KG1 (cell line): ENCODE measurements around the gene PNPO.
"Not testable (repeated sequence)": the region's sequence is repeated elsewhere in the genome, so short reads cannot be mapped to it uniquely, and the experiment has no call there.

Experiments
- DNase-seq: peaks from one replicate; lab custom pipeline; 2025; lab: John Stamatoyannopoulos, UW

PNPO gene

DNA sequence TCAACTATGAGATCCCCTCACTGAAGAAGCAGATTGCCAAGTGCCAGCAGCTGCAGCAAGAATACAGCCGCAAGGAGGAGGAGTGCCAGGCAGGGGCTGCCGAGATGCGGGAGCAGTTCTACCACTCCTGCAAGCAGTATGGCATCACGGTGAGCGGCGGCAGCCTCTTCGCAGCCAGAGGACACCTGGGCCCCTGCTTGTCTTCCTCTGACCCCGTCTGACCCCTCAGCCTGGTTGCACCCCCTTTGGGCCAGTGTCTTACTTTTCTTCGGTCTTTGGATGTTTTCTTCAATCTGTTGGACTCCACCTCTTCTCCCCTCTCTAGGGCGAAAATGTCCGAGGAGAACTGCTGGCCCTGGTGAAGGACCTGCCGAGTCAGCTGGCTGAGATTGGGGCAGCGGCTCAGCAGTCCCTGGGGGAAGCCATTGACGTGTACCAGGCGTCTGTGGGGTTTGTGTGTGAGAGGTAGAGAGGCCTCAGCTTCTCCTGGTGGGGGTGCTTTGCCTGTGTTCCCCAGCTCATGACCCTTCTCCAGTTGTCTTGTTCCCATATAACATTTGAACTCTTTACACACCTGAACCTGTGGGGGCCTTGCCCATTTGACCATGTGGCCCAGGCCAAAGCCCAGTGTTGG is 33.9 kb downstream of the PNPO start:
- no peak for DNase-seq

DNA sequence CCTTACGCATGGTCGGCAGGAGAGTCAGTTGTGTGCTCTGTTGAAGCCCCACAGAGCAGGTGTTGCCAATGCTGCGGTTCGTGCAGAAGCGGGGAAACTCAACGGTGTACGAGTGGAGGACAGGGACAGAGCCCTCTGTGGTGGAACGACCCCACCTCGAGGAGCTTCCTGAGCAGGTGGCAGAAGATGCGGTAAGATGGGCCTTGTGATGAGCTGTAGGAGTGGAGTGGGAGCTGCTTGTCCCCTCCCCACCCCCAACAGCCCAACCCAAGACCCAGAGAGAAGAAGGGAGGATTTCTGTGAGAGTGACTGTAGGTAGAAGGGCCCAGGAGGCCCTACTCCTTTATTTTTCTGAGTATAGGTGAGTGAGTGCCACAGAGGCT is 34.4 kb downstream of the PNPO start:
- no peak for DNase-seq

- peak; percentile 29 for DNase-seq
These were observed 37.0 kb downstream of the PNPO start for GRCh38 chr17:47978324-47978723.

DNA sequence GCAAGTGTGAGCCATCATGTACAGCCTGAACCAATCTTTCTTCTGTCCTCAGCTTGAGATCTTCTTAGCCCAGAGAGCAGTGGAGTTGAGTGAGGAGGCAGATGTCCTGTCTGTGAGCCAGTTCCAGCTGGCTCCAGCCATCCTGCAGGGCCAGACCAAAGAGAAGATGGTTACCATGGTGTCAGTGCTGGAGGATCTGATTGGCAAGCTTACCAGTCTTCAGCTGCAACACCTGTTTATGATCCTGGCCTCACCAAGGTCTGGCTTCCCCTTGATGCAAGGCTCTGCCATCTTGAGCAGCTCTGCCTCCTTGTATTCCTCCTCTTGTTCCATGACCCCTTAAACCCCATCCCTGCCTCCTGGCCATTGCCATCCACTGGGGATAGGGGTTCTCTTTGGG is 39.2 kb downstream of the PNPO start:
- no peak for DNase-seq

DNA sequence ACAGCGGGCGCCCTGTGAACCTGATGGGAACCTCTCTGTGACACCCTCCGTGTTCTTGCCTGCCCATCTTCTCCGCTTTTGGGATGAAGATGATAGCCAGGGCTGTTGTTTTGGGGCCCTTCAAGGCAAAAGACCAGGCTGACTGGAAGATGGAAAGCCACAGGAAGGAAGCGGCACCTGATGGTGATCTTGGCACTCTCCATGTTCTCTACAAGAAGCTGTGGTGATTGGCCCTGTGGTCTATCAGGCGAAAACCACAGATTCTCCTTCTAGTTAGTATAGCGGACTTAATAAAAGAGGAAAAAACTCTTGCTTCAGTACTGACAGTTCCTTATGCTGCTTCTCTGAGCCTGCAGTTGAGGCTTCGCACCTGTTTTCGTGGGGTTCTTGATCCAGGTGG is 40.1 kb downstream of the PNPO start:
- peak; percentile 66 for DNase-seq

DNA sequence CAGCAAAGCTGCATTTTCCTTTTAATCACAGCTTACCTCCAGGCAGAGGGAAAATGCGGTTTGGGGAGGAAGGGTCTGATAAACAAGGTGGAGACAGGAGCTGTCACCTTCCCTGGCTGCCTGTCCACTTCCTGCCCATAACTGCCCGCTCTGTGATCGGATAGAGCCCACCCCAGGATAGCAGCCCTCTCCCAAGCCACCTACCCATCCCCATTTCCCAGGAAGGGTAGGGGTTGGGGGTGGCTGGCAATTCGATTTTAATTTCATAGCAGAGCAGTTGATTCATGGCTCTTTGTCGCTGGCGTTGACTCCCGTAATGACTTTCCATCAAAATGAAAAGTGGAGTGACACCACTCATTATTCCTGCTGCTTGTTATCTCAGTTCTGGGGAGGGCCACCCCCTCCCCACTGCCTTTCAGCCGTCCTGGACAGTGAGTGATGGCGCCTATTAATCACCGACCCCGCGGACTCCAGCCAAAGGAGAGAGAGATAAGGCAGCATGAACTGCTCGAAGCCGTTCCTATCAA is 40.8 kb downstream of the PNPO start:
- DNase-seq = no peak

DNA sequence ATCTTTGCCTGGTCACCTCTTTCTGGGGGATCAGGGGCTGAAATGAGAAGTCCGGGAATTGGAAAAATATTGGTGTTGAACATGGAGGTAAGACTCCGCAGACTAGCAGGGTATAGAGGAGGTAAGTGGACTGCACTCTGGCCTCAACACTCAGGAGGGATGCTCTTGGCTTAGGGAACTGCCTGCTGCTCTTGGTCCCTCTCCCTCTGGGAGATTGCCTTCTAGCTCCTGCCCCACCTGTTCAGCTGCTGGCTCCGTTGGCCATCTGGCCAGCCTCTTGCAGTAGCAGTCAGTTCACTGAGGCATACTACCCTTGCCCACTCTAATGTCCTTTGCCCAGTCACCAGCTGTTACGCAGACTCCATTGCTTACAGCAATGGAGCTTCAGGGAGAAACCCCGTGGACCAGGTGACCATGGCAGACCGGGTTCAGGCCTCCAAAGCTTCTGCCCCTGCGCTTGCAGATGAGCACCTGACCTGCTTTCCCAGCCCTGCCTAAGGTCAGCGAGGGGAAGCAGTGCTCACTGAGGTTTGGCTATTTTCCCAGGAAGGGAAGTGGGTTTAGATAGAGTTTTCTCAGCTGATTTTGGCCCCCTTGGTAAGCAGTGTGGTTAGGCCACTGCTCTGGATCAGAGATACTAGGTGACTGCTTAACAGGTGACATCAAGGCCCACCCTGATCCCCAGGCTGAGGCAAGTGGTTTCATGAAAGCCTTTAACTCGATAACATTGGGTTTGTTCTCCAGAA is 41.4 kb downstream of the PNPO start:
- DNase-seq = no peak

DNA sequence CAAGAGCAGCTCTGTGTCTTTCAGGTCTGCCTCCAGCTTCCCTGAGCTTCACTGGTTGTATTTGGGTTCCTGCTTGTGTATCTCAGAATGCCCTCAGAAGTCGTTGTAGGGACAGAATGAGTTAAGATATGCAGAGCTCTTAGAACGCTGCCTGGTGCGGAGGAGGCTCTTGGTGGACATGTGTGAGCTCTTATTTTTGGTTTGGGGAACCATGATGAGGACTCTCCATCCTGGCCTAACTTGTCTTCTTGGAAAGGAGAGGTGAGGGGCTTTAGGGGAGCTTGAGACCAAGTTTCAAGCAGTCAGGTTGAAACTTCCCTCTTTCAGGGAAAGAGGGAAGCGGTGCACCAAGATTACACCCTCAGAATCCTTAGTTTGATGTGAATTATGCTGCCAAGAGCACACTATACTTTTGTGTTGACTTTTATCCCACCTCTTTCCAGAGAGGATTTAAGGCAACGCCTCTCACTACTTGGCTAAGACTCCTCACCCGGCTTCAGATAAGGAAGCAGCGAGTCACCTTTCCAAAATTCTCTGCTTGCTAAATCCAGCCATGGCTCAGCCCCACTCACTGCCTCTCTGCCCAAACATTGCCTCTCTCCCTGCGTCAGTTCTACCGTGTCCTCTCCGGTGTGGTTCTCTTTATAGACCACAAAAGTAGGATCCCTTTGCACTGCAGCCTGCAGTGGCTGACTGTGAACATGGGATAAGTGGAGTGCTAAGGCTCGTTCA is 42.3 kb downstream of the PNPO start:
- no peak for DNase-seq

GRCh38 chr17:47986520-47986919 is 45.1 kb downstream of the PNPO start:
- no peak for DNase-seq

- DNase-seq = no peak
These were observed 46.0 kb downstream of the PNPO start for GRCh38 chr17:47987240-47987835.

DNA sequence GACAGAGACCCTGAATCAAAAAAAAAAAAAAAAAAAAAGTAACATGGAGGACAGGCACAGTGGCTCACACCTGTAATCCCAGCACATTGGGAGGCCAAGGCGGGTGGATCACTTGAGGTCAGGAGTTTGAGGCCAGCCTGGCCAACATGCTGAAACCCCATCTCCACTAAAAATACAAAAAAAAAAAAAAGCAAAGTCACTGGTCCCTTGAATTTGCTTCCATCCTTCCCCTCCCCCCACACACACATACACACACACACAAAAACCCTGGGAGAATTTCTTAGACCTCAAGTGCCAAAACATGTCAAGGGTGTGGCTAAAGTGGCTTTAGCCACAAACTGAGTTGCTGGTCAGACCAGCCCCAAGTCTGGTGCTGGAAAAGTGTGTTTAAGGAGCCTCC is 47.1 kb downstream of the PNPO start:
- DNase-seq = not testable (repeated sequence)

DNA sequence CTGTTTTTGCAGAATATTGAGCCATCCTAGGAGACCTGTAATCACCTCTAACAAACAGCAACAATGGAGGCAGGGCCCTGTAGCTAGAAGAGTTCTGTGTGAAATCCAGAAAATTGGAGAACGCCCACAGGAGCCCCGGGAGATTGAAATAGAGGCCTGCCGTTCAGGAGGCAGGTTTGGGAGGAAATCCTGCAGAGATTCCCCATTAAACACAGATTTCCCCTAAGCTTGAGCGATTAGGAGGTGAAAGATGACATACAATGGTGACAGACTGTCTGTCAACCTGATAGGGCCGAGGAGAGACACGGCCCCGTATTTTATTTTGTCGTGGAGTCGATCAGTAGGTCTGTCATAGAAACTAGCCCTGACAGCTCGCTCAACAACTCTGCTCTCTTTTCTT is 47.8 kb downstream of the PNPO start:
- no peak for DNase-seq

GRCh38 chr17:47989700-47990099 is 48.3 kb downstream of the PNPO start:
- no peak for DNase-seq

DNA sequence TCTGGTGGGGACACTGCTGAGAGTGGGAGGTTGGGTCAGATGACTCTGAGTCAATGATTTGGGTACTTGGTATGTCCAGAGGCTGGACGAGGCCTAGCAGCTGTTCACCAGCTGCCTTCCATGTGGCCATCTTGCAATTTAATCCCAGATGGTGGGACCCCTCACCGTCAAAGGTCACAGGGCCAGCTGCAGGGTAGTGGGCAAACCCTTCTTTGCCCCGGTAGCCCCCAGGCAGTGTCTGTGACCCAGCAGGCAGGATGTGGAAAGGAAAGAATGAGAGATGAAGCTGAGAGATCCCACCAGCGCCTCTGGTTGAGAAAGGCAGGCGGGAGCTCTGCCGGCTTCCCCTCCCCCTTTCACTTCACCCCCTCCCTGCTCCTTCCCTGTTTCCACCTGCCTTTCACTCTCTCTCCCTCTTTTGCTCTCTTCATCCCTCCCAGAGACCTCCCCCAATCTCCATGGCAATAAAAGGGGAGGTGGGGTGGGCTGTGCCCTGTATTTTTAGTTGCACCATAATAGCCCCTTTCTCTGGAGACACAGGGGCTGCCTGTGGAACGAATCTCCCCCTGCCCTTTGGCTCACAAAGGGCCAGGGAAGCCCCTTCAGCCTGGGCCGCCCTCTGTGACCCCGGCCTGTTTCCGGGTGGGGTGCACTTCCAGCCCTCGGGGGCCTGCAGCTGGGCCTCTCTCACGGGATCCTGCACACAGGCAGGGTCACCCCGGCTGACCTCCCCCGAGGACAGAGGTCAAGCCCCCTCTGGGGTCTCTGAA is 49.8 kb downstream of the PNPO start:
- DNase-seq = no peak

- no peak for DNase-seq
These were observed 50.8 kb downstream of the PNPO start for GRCh38 chr17:47992216-47992615.

DNA sequence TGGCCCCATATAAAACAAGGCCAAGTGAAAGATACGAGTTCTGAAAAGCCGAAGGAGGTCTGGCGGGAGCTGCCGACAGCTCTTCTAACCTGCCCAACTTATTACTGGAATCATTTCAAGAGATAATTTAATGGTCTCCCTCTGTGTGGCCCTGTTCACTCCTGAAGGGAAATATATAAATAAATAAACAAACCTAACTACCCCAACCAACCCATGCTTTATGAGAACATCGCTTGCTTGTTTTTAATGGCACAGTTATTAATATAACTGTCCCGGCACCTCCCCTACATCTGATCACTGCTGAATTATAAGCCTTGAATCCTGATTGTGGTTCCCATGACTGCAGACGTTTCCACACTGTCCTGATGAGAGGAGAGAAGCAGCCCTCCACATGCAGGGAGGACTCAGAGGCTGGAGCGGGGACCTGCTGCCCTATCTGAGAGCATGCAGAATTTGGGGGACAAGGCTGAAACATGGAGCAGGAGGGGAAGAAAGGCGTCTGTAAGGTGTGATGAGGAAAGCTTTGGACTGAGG is 51.7 kb downstream of the PNPO start:
- no peak for DNase-seq

- no peak for DNase-seq
These were observed 52.6 kb downstream of the PNPO start for GRCh38 chr17:47993964-47994363.

- no peak for DNase-seq
These were observed 53.4 kb downstream of the PNPO start for GRCh38 chr17:47994724-47995123.

- DNase-seq = no peak
These were observed 54.0 kb downstream of the PNPO start for GRCh38 chr17:47995241-47995935.

GRCh38 chr17:47996201-47996600 is 54.8 kb downstream of the PNPO start:
- no peak for DNase-seq

- DNase-seq = no peak
These were observed 56.2 kb downstream of the PNPO start for GRCh38 chr17:47997586-47997985.
